HEK293 (cell line): ENCODE measurements around the gene FYCO1.

ENCODE experiments used
- GLI4 ChIP-seq: fragments of 450-650 bp; formaldehyde crosslinking; IDR thresholded peaks from 2 replicates; pipeline ENCODE4 v1.5.1; 2016; ENCODE audit warnings: missing biosample characterization, missing genetic modification characterization
- ZBTB7A ChIP-seq: fragments of 450-650 bp; formaldehyde crosslinking; IDR thresholded peaks from 2 replicates; pipeline ENCODE4 v1.5.1; 2016; ENCODE audit warnings: low read depth, missing biosample characterization, missing genetic modification characterization

- TF ChIP-seq ZBTB7A (no peak), GLI4 (tag by site-specific recombination) (no peak)
These were observed 46.2 kb downstream of the FYCO1 start for GRCh38 chr3:45949432-45949831.
